ENCODE results near the gene C1QA. TPM values are rescaled to one million over a fixed set of nuclear protein-coding genes. Genes with fewer than 3 reads are reported as not detected.

The C1QA gene
- total RNA-seq, 2 donors from 2014 or later, result 37.9 to 107 TPM

- no peak for DNase-seq (ENCODE audit: low spot score)
- Histone ChIP-seq H3K9me3 (no peaks in the 10 kb centered on the region), H3K4me1 (no peaks in the 10 kb centered on the region), H3K4me3 (no peak overlapping the region), H3K27me3 (no peaks in the 10 kb centered on the region), H3K36me3 (no peaks in the 10 kb centered on the region), H3K27ac (no peak overlapping the region)
- no peak for TF ChIP-seq CTCF (IDR thresholded peaks at IDR 0.05)
Observed at GRCh38 chr1:22606161-22606560, 30.3 kb upstream of the C1QA start.

DNA sequence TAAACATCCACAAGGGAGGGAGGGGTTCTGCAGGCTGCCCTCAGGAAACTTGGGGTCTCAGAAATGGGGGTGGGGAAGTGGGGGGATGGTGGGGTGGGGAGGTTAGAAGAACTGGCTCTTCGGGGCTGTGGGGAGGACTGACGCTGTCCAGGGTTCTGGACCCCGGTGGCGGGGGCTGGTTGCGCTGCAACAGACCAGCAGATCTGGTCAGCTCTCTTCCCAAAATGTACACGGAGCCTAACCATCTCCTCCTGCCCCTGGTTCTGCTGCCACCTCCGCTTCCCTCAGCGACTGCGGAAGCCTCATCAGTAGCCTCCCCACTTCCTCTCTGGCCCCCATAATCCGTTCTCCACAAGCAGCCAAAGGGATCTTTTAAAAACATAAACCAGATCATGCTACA lies 29.3 kb upstream of the C1QA start:
- no peak for TF ChIP-seq CTCF (IDR thresholded peaks at IDR 0.05)
- Histone ChIP-seq H3K4me1 (no peaks in the 10 kb centered on the region), H3K36me3 (no peaks in the 10 kb centered on the region), H3K27me3 (no peaks in the 10 kb centered on the region), H3K4me3 (no peak overlapping the region), H3K9me3 (no peaks in the 10 kb centered on the region), H3K27ac (no peak overlapping the region)
- DNase-seq (ENCODE audit: low spot score), result no peak

DNA sequence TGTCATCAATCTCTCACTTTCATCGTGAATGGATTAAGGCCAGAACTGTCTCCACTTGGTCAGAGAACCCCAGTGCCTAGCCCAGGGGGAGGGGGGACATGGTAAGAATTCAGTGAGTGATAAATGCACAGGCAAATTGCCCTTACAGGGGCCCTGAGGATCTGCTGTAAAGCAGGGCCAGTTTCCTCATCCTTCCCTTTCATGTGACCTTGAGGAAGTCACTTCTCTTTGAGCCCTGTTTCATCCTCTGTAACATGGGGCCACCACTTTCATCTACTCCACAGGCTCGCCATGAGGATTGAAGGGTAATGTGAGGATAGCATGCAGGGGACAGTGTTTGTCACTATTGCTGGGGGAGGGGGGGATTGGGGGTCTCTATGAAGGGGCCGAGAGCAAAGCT lies 28.1 kb upstream of the C1QA start:
- H3K27me3 ChIP-seq, result no peaks in the 10 kb centered on the region
- no peaks in the 10 kb centered on the region for H3K9me3 ChIP-seq
- no peak for TF ChIP-seq CTCF (IDR thresholded peaks at IDR 0.05)
- H3K27ac ChIP-seq, result no peak overlapping the region
- H3K4me3 ChIP-seq, result no peak overlapping the region
- DNase-seq (ENCODE audit: low spot score), result no peak
- no peaks in the 10 kb centered on the region for H3K36me3 ChIP-seq
- no peaks in the 10 kb centered on the region for H3K4me1 ChIP-seq

DNA sequence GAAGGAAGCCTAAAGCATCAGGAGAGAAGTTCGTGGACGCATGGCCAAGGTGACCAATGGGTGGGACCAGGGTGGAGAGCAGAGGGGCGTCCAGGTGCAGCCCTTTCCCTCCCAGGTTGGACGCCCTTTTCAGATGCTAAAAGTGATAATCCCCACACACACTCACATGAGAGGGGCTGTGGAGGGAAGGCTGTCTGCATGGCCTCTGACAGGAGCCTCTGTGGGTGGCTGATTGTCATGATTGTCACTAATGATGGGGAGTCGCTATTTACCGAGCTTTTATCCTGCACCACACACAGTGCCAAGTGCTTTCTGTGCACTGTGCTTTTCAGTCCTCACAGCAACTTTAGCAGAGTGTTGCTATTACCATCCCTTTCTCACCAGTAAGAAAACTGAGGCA lies 27.1 kb upstream of the C1QA start:
- no peak for DNase-seq (ENCODE audit: low spot score)
- TF ChIP-seq CTCF (IDR thresholded peaks at IDR 0.05), result no peak
- H3K9me3 ChIP-seq, result no peaks in the 10 kb centered on the region
- H3K27me3 ChIP-seq, result no peaks in the 10 kb centered on the region
- no peak overlapping the region for H3K4me3 ChIP-seq
- no peak overlapping the region for H3K27ac ChIP-seq
- H3K36me3 ChIP-seq, result no peaks in the 10 kb centered on the region
- H3K4me1 ChIP-seq, result no peaks in the 10 kb centered on the region

GRCh38 chr1:22611530-22611947 lies 24.9 kb upstream of the C1QA start:
- no peak for DNase-seq (ENCODE audit: low spot score)

More at GRCh38 chr1:22611530-22611947, 24.9 kb upstream of the C1QA start:
- Histone ChIP-seq H3K27ac (no peak overlapping the region), H3K9me3 (no peaks in the 10 kb centered on the region), H3K4me3 (no peak overlapping the region), H3K27me3 (no peaks in the 10 kb centered on the region), H3K4me1 (no peaks in the 10 kb centered on the region), H3K36me3 (no peaks in the 10 kb centered on the region)
- no peak for TF ChIP-seq CTCF (IDR thresholded peaks at IDR 0.05)

Data from right atrium auricular region (tissue), 2 donors.